ENCODE data around the gene CCDC97.

Gene CCDC97

DNA sequence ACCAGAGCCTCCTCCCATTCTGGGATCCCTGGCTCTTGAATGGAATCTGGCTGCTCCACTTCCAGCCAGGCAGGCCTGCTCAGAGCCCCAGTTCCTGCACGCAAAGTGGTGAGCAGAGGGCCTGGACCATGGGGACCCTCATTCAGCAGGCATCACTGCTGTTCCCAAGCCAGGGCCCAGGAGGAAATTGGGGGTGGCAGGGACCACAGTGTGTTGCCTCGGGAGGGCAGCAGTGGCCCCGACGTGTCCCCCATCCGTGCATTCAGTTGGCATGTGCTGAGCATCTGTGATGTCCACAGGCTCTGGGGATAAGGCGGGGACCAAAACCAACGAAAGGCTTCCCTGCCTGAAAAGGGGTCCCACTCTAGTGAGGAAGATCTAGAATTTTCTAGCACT lies 11.2 kb downstream of the CCDC97 start:
- DNase-seq = no peak

DNA sequence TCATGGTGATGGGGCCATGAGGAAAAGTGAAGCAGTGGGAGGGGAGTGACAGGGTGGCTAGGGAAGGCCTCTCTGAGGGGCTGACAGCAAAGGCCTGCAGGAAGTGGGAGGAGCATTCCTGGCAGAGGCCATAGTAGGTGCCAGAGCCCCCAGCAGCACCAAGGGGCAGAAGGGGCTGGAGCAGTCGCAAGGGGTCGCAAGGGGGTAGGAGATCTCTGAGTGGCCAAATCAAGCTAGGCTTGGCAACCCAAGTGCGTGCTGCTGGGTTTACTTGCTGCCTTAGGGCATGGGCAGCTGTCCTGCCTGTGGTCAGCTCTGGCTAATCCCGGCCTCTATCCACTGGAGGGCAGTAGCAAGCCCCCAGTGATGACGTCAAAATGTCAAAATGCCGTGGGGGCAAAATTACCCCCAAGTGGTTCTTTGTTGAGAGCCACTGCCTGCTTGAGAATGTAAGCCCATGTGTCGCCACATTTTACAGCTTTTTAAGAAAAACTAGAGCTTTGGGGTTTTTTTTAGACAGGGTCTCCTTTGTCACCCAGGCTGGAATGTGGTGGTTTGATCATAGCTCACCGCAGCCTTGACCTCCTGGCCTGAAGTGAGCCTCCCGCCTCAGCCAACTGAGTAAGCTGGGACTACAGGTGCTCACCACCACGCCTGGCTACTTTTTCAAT lies 11.8 kb downstream of the CCDC97 start:
- no peak for DNase-seq

GRCh38 chr19:41322451-41322850 lies 12.5 kb downstream of the CCDC97 start:
- no peak for DNase-seq

DNA sequence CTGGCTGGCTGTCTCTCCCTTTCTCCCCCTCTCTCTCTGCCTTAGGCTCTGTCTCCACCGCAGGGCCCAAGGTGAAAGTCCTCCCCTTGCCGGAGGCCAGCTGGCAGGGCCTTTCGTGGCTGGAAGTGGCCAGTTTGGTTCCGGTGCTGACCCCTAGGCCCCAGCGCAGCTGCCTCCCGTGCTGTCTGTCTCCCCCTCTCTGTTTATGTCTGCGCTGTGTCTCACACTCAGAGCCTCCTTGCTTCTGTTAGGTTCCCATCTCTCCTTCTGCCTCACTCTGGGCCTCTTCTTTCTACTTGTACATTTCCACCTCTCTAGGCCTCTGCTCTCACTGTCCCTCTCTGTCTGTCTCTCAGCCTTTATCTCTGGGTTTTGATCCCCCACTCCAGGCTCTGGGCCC lies 13.1 kb downstream of the CCDC97 start:
- no peak for DNase-seq

GRCh38 chr19:41323430-41324125 lies 13.6 kb downstream of the CCDC97 start:
- no peak for DNase-seq

GRCh38 chr19:41324231-41324702 lies 14.3 kb downstream of the CCDC97 start:
- no peak for DNase-seq

DNA sequence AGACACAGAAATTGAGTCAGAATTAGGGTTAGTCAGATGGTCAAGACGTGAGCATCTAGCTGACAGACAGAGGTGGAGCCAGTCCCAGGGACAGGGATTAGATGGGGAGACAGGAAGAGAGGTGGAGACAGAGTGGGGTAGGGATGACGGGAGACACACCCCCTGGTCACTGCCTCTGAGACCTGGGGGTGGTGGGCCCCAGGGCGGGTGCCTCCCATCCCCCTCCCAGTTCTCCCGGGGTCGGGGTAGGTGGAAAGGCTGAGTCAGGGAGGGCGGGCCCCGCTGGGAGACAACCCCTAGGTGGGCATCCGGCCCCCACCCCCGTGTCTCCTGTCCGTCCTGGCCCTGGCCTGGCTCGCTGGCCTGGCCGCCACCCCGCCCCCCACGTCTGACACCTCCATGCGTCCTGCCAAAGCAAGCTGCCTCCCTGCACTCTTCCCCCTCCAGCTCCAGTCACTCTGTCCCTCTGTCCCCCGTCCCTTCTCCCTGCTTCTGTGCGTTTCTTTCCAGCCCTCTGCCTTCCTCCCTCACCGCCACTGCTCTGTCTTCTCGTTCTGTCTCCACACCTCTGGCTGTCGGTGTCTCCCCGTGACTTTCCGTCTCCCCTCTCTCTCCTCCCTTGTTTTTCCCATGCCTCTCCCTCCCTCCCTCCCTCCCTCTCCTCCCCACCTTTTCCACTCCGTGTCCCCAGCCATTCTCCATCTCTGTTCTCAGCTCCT lies 15.1 kb downstream of the CCDC97 start:
- no peak for DNase-seq

DNA sequence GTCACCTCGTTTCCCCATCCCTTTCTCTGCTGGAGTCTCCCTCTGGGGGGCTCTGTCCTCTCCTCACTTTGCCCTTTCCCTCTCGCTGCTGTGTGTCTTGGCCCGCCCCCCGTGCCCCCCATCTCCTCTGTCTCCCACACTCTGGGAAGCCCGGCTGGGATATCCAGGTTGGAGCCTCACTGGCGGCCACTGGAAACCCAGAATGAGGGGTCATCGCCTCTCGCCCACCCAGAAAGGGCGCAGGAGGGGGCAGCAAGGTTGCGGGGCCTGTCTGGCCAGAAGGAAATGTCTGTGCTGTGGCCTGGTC lies 15.6 kb downstream of the CCDC97 start:
- DNase-seq = no peak

DNA sequence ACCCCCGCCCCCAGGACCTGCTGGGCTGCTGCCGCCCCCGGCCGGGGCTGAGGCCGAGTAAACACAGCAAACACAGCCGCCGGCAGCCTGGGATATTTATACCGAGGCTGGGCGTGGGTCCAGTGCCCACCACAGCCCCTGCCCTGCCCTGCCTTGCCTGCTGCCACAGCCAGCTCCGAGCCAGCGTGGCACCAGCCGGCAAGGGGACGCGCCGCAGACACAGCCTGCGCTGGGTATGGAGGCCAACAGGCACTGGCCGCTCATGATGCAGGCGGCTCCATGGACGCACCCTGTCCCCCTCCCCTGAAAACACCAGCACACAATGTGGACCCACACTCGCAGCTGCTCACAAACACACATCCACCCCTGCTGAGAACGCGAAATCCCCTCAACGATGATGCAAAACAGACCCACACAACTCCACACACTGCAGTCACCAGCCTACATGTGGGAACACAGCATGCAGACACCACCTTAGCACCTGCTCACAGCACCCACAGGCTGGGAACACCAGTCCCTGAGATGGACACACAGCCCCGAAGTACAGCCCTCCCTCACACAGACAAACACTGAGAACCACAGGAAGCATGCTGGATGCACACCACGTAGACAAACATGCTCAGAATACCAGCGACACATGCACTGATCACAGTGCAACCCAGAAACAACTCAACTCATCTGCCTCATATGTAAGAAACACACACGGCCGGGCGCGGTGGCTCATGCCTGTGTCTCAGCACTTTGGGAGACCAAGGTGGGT lies 16.2 kb downstream of the CCDC97 start:
- DNase-seq = no peak

DNA sequence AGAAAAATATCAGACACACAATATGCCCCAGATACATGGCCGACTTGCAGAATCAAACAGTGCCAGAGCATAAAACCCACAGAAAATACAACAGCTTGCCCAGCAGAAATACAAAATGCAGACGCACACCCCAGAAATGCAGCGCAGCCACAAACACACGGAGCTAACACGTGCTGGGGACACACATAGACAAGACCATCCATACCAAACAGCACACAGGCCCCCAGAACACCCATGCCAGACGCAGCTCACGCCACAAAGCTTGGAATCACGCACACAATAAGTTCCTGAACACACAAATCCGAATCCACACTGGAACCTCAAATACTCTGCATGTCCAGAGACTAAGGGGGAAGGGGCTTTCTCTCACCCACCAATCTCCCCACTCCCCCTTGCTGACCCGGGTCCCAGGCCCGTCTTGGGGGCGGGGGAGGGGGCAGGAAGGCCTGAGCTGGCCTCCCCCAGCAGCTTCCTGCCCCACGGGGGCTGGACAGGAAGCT lies 17.2 kb downstream of the CCDC97 start:
- no peak for DNase-seq

DNA sequence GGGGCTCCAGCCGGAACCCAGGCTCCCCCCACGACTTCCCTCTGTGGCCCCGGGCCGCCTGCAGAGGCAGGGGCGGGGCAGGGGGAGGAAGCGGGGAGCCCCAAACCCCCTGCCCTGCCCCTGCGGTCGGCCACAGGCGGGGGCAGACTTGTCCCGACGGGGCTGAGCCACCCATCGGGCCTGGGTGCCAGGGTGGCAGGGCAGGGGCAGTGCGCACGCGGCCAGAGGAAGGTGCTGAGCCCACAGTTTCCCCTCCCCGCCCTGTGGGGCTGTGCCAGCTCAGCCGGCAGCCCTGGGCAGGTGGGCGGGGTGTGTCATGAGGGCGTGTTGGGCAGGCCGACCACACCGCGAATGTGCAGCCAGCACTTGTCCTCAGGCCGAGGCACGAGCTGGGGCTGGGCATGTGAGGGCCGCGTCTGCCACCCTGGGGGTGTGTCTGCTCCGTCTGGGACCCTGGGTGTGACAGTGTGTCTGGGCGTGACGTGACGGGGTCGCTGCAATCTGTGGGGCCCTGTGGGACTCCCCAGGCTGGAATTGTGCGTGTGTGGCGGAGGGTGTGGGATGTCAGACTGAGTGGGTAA lies 17.7 kb downstream of the CCDC97 start:
- DNase-seq = no peak

- no peak for DNase-seq
Measured at GRCh38 chr19:41328157-41328841, 18.3 kb downstream of the CCDC97 start.

GRCh38 chr19:41328842-41329225 lies 18.9 kb downstream of the CCDC97 start:
- no peak for DNase-seq

DNA sequence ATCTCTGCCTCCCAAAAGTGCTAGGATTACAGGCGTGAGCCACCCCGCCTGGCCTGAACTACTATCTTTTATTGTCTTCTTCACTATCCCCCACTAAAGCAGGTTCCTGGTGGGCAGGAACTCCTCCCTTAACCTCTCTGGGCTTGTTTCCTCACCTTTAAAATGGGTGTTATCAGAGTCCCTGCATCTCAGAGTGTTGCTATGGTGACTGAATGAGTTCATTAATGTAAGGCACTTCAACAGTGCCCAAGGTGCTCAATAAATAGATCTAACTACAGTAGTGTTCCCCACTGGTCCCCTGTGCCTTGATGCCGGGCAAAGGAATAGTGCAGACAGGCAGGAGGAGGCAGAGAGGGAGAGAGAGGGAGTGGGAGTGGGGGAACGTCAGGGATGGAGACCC lies 20.5 kb downstream of the CCDC97 start:
- no peak for DNase-seq

- DNase-seq = no peak
Measured at GRCh38 chr19:41330946-41331678, 21.1 kb downstream of the CCDC97 start.

DNA sequence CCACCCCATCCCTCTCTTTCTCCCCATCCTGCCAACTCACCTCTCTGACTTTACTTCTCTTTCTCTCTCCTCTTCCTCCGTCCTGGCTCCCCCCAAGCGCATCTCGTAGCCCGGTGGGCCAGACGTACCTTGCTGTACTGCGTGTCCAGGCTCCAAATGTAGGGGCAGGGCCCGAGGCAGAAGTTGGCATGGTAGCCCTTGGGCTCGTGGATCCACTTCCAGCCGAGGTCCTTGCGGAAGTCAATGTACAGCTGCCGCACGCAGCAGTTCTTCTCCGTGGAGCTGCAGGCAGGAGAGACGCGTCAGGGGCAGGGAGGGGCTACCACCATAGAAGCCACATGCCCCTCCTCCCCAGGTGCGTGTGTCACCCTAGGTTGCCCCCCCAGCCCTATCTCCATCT lies 22.0 kb downstream of the CCDC97 start:
- no peak for DNase-seq

GRCh38 chr19:41332468-41332867 lies 22.5 kb downstream of the CCDC97 start:
- DNase-seq = no peak

- no peak for DNase-seq
Measured at GRCh38 chr19:41334793-41335192, 24.8 kb downstream of the CCDC97 start.

GRCh38 chr19:41335467-41335866 lies 25.5 kb downstream of the CCDC97 start:
- DNase-seq = no peak

DNA sequence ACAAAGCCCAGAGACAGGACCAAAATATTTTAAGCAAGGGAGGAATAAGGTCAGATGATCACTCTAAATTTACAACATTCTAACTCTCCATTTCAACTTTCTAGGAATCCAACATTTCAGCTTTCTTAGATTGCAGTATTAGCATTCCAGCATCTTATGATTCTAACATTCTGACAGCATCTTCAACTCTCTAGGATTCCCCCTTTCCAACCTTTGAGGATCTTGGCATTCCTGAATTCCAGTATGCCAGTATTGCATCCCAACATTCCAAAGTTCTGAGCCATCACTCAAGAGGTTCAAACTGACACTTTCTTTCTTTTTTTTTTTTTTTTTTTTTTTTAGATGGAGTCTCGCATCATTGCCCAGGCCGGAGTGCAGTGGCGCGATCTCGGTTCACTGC lies 30.0 kb downstream of the CCDC97 start:
- no peak for DNase-seq

DNA sequence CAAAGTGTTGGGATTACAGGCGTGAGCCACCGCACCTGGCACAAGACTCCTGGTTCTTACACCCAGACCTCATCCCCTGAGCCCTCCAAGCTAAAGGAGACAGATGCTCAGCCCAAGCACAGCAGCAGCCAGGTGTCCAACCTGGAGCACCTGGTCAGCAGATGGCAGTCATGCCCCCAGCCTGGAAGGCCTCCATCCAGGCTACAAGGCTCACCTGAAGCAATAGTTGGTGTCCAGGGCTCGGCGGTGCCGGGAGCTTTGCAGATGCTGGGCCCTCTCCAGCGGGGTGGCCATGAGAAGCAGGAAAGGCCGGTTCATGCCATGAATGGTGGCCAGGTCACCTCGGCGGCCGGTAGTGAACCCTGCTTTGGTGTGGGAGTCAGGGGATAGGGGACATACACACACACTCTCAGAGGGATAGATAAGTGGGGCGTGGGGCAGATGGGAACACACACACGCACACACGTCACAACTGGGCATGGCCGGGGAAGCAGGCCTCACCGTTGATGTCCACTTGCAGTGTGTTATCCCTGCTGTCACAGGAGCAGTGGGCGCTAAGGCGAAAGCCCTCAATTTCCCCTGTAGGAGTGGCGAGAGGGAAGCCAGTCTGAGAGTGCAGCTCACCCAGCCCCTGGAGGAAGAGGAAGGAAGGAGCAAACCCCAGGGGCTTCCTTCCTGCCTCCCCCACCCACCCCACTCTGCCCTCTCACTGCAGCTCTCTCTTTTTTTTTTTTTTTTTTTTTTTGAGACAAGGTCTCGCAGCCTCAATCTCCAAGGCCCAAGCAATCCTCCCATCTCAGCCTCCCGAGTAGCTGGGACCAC lies 31.9 kb downstream of the CCDC97 start:
- DNase-seq = no peak

Data from SIG-M5 (cell line).